IMR-90 (cell line): Measurements from ENCODE around the gene PTGR3. TPM values are rescaled to one million over a fixed set of nuclear protein-coding genes. Genes with fewer than 3 reads are reported as not detected.
A peak's percentile ranks its signal among the peaks of the same experiment; 100 is the strongest.

Experiments
- ATAC-seq: fragments of 200-7000 bp; cut with Tn5 transposase; 2 replicates; pipeline ENCODE4 v1.9.1; 2020; ENCODE audit warnings: low read depth, mild to moderate bottlenecking, moderate library complexity
- BruUV-seq: library from RNA; stranded (reverse); fragments of 400-500 nt; replicated peaks from 2 replicates; lab custom pipeline; 2021; lab: Mats Ljungman, UMichigan
- CTCF ChIA-PET: fragments of 300-600 bp; formaldehyde crosslinking; extraction: SDS; loops from one replicate; lab custom pipeline; 2021; ENCODE audit warnings: antibody characterized with exemption; lab: Yijun Ruan, JAX
- POLR2A ChIA-PET: fragments of 300-600 bp; sonication (Branson Sonifier 250); formaldehyde crosslinking; loops from one replicate; lab custom pipeline; 2022; ENCODE audit warnings: antibody characterized with exemption; ENCODE audit not compliant: unreplicated experiment; lab: Charles Lee
- DNase-seq: peaks from one replicate; pipeline ENCODE4 v3.0.0; 2013
- H2AFZ ChIP-seq: replicated peaks from 2 replicates; pipeline ENCODE3; 2013; ENCODE audit warnings: low read length, mild to moderate bottlenecking; ENCODE audit not compliant: poor library complexity
- H2AK5ac ChIP-seq: 2 replicates; pipeline ENCODE4 v1.6.1; 2013; ENCODE audit warnings: low read depth, low read length, inconsistent platforms
- H2AK9ac ChIP-seq: replicated peaks from 2 replicates; pipeline ENCODE3; 2013; ENCODE audit warnings: mild to moderate bottlenecking, low read depth, low read length, moderate library complexity; ENCODE audit not compliant: poor library complexity
- H2BK120ac ChIP-seq: 2 replicates; pipeline ENCODE4 v1.6.1; 2013; ENCODE audit warnings: low read depth, low read length, inconsistent platforms
- H2BK15ac ChIP-seq: 3 replicates; pipeline ENCODE4 v1.6.1; 2013; ENCODE audit warnings: low read depth, low read length, inconsistent platforms
- H2BK20ac ChIP-seq: 2 replicates; pipeline ENCODE4 v1.6.1; 2013; ENCODE audit warnings: low read depth, mild to moderate bottlenecking, inconsistent platforms, low read length, moderate library complexity
- H2BK5ac ChIP-seq: 2 replicates; pipeline ENCODE4 v1.6.1; 2013; ENCODE audit warnings: mild to moderate bottlenecking, low read depth, low read length, inconsistent platforms; ENCODE audit not compliant: poor library complexity, severe bottlenecking
- H3K14ac ChIP-seq: replicated peaks from 2 replicates; pipeline ENCODE4 v1.6.1; 2013; ENCODE audit warnings: low read depth, low read length, inconsistent platforms
- H3K18ac ChIP-seq: 2 replicates; pipeline ENCODE4 v1.6.1; 2013; ENCODE audit warnings: low read depth, low read length, control low read depth
- H3K23ac ChIP-seq: 2 replicates; pipeline ENCODE4 v1.6.1; 2013; ENCODE audit warnings: low read depth, low read length, inconsistent platforms
- H3K27ac ChIP-seq: 2 replicates; pipeline ENCODE4 v1.5.1; 2013; ENCODE audit warnings: mild to moderate bottlenecking, control low read depth, low read length; ENCODE audit not compliant: insufficient read depth
- H3K27me3 ChIP-seq: 2 replicates; pipeline ENCODE4 v1.6.1; 2013; ENCODE audit warnings: low read length; ENCODE audit not compliant: control insufficient read depth, insufficient read depth
- H3K36me3 ChIP-seq: 2 replicates; pipeline ENCODE4 v1.6.1; 2013; ENCODE audit warnings: low read length, mixed read lengths; ENCODE audit not compliant: control insufficient read depth, insufficient read depth
- H3K4ac ChIP-seq: 2 replicates; pipeline ENCODE4 v1.6.1; 2013; ENCODE audit warnings: low read depth, low read length, inconsistent platforms
- H3K4me1 ChIP-seq: 2 replicates; pipeline ENCODE4 v1.6.1; 2013; ENCODE audit warnings: low read length, mixed read lengths; ENCODE audit not compliant: control insufficient read depth, insufficient read depth
- H3K4me2 ChIP-seq: 2 replicates; pipeline ENCODE4 v1.6.1; 2013; ENCODE audit warnings: low read depth, mild to moderate bottlenecking, control low read depth, low read length, moderate library complexity
- H3K4me3 ChIP-seq: 2 replicates; pipeline ENCODE4 v1.5.1; 2013; ENCODE audit warnings: low read depth, mild to moderate bottlenecking, control low read depth, low read length, moderate library complexity; ENCODE audit not compliant: insufficient read depth
- H3K56ac ChIP-seq: 2 replicates; pipeline ENCODE4 v1.6.1; 2013; ENCODE audit warnings: low read length, inconsistent platforms; ENCODE audit not compliant: insufficient read depth; ENCODE audit errors: extremely low read depth
- H3K79me1 ChIP-seq, 2 experiments: 2 replicates each; pipeline ENCODE4 v1.6.1; 2013; ENCODE audit warnings: low read length in 2 of 2, inconsistent platforms in 1 of 2, low read depth in 1 of 2
- H3K9ac ChIP-seq: 2 replicates; pipeline ENCODE4 v1.6.1; 2013; ENCODE audit warnings: low read depth, low read length, control low read depth
- H3K9me1 ChIP-seq: 2 replicates; pipeline ENCODE4 v1.6.1; 2013; ENCODE audit warnings: low read length, inconsistent platforms; ENCODE audit not compliant: insufficient read depth
- H3K9me3 ChIP-seq: 2 replicates; pipeline ENCODE4 v1.6.1; 2013; ENCODE audit warnings: low read length; ENCODE audit not compliant: control insufficient read depth, insufficient read depth
- H4K20me1 ChIP-seq: 2 replicates; pipeline ENCODE4 v1.6.1; 2013; ENCODE audit warnings: low read length, inconsistent platforms; ENCODE audit not compliant: insufficient read depth
- H4K5ac ChIP-seq: 2 replicates; pipeline ENCODE4 v1.6.1; 2013; ENCODE audit warnings: mild to moderate bottlenecking, low read depth, low read length, control low read depth
- H4K8ac ChIP-seq, 2 experiments: 2 replicates each; pipeline ENCODE4 v1.6.1; 2013; ENCODE audit warnings: low read depth in 2 of 2, low read length in 2 of 2, control low read depth in 1 of 2, inconsistent platforms in 1 of 2
- H4K91ac ChIP-seq: 2 replicates; pipeline ENCODE4 v1.6.1; 2013; ENCODE audit warnings: low read depth, low read length, inconsistent platforms; ENCODE audit not compliant: insufficient read depth
- CEBPB ChIP-seq: IDR thresholded peaks from 2 replicates; pipeline ENCODE4 v1.6.1; 2012; ENCODE audit warnings: low read depth, low read length, improper control_type of control experiment
- CHD1 ChIP-seq: IDR thresholded peaks from 2 replicates; pipeline ENCODE4 v1.6.1; 2012; ENCODE audit warnings: low read depth, low read length, improper control_type of control experiment
- MAFK ChIP-seq: IDR thresholded peaks from 2 replicates; pipeline ENCODE4 v1.6.1; 2012; ENCODE audit warnings: low read depth, low read length, improper control_type of control experiment
- MXI1 ChIP-seq: IDR thresholded peaks from 2 replicates; pipeline ENCODE4 v1.6.1; 2012; ENCODE audit warnings: low read depth, mild to moderate bottlenecking, low read length, moderate library complexity, borderline replicate concordance
- NFE2L2 ChIP-seq: fragments of 150-350 bp; IDR thresholded peaks from 2 replicates; pipeline ENCODE4 v1.6.1; 2016; ENCODE audit warnings: low read depth, mild to moderate bottlenecking, low read length
- POLR2A ChIP-seq: IDR thresholded peaks from 2 replicates; pipeline ENCODE4 v1.6.1; 2012; ENCODE audit warnings: mild to moderate bottlenecking, low read depth, low read length
- RCOR1 ChIP-seq: IDR thresholded peaks from 2 replicates; pipeline ENCODE4 v1.6.1; 2012; ENCODE audit warnings: mild to moderate bottlenecking, low read length, improper control_type of control experiment; ENCODE audit not compliant: insufficient replicate concordance
- RFX5 ChIP-seq: IDR thresholded peaks from 2 replicates; pipeline ENCODE4 v1.8.0; 2012; ENCODE audit warnings: low read depth, mild to moderate bottlenecking, low read length, moderate library complexity
- SMC3 ChIP-seq: fragments of 150-350 bp; IDR thresholded peaks from 2 replicates; pipeline ENCODE4 v1.6.1; 2016; ENCODE audit warnings: low read depth, mild to moderate bottlenecking, antibody characterized with exemption, low read length, moderate library complexity
- USF2 ChIP-seq: fragments of 150-350 bp; IDR thresholded peaks from 2 replicates; pipeline ENCODE4 v1.6.1; 2017; ENCODE audit warnings: mild to moderate bottlenecking, antibody characterized with exemption, low read length, low read depth
- WGBS, 2 experiments: methylation state at CpG; one replicate each; pipeline versions ENCODE4 v1.1.5 to v1.1.7; 2013; ENCODE audit warnings: missing lambda C conversion rate in 2 of 2; ENCODE audit not compliant: insufficient read length in 1 of 2; ENCODE audit errors: extremely low coverage in 2 of 2; 5-methylcytosine and 5-hydroxymethylcytosine counted together
- dilution Hi-C: fragments of 300-500 bp; cut with HindIII; formaldehyde crosslinking; loops from one replicate; pipeline ENCODE4 v1.14.3; 2018; ENCODE audit warnings: low sequenced_read_pairs; ENCODE audit not compliant: unreplicated experiment
- in situ Hi-C: fragments of 300-500 bp; cut with MboI; formaldehyde crosslinking; loops from 3 replicates; pipeline ENCODE4 v1.14.3; 2019; ENCODE audit warnings: low sequenced_read_pairs, inconsistent platforms, mixed read lengths
- intact Hi-C: fragments of 100-400 bp; cut with micrococcal nuclease; formaldehyde crosslinking; loops from 2 replicates; pipeline ENCODE4 v1.10.0; 2022
- polyA plus RNA-seq, 3 experiments: library from polyadenylated mRNA; depleted of rRNA; stranded (reverse); fragments of >200 nt; gene quantifications; 2 replicates each; pipeline ENCODE4 v1.2.3, GENCODE V29; 2012; ENCODE audit warnings: low replicate concordance in 1 of 3
- total RNA-seq: library from RNA; depleted of rRNA; stranded (reverse); fragments of >200 nt; gene quantifications from 2 replicates; pipeline ENCODE4 v1.2.3, GENCODE V29; 2012

Gene PTGR3
- total and polyA plus RNA-seq, 2 of the 4 experiments (the other 2 are of a cell fraction), result 16.1 to 26.4 TPM

DNA sequence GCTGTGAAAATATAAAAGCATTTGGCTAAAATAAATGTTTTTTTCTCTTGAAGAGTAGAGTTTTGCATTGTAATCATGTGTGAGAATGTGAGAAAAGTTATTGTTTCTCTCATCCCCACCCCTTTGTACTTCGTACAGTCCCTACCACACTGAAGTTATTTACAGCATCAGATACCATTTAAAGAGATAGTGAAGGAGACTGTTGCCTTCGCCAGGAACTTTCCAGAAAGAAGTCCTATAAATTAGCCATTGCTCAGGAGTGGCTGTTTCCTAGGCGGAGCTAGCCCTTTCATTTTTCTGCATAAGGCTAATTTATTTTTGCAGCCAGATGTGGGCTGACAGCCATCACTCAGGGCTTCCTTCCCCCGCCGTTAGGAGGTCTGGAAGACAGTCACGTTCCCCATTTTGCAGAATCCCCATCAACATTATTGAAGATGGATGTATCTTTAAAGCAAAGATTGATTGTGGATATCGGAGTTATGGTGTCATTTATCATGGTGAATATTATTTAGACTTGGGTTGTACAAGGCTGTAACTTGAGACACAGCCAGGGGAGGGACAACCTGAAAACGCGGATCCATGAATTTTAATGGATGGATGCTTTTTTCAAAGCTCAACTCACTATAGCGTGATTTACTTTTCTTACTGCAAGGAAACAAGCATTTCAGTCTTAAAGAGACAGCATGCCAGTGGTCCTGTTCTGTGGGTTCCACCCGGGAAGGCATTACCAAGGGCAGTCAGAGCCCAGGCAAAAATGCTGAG, 18.8 kb upstream of the PTGR3 start:
- Histone ChIP-seq H3K4ac (no peak overlapping the region), H2AFZ (no peak overlapping the region), H3K14ac (no peak overlapping the region), H3K27ac (no peak overlapping the region), H3K9ac (no peak overlapping the region), H3K36me3 (peaks cover 3% of the 10 kb centered on the region; the same call in 1 of the 2 replicates), H4K5ac (no peak overlapping the region), H3K4me2 (no peak overlapping the region), H4K8ac (no peak overlapping the region), H3K79me1 (peaks cover 30 to 72% of the 10 kb centered on the region in 2 experiments), H4K20me1 (no peaks in the 10 kb centered on the region; the same call in 1 of the 2 replicates), H3K27me3 (no peaks in the 10 kb centered on the region), H2AK5ac (no peak overlapping the region), H4K91ac (no peak overlapping the region), H2BK20ac (no peak overlapping the region), H2BK5ac (no peak overlapping the region), H3K56ac (no peak overlapping the region), H2BK120ac (no peak overlapping the region), H2AK9ac (no peak overlapping the region), H3K4me3 (no peak overlapping the region), H2BK15ac (no peak overlapping the region), H3K23ac (no peak overlapping the region), H3K9me1 (peaks cover 8% of the 10 kb centered on the region; the same call in 1 of the 2 replicates), H3K4me1 (peaks cover 10% of the 10 kb centered on the region), H3K18ac (no peak overlapping the region), H3K9me3 (no peaks in the 10 kb centered on the region)
- TF ChIP-seq CHD1, result no peak
- no peak for TF ChIP-seq SMC3
- TF ChIP-seq RCOR1, result no peak
- TF ChIP-seq NFE2L2, result no peak
- no peak for TF ChIP-seq RFX5
- no peak for TF ChIP-seq MAFK
- no peak for TF ChIP-seq USF2
- TF ChIP-seq POLR2A, result no peak
- TF ChIP-seq MXI1, result no peak
- TF ChIP-seq CEBPB, result no peak
- BruUV-seq, result no TSS peak
- ATAC-seq (0 out of 2 replicates have a peak, but pooled peaks have one; percentile 8), DNase-seq (no peak)
- WGBS, 2 experiments, result 53% methylated on average over 2 of the region's 11 CpGs; no CpG with 5 or more reads in 1 of the 2 experiments
- dilution Hi-C loops (no loop called here), in situ Hi-C loops (no loop called here), intact Hi-C loops (no loop called here)
- ChIA-PET CTCF (no interaction called here), POLR2A (no interaction called here)
